ENCODE data around the gene ZBTB8A.

Gene ZBTB8A

GRCh38 chr1:32494196-32494595 lies 45.0 kb upstream of the ZBTB8A start:
- H3F3A ChIP-seq (ENCODE audit: insufficient read depth), result no peaks in the 10 kb centered on the region
- H3K27me3 ChIP-seq (ENCODE audit: low read length), result no peaks in the 10 kb centered on the region
- no peaks in the 10 kb centered on the region for H3K36me3 ChIP-seq (ENCODE audit: low read length)
- H3K4me2 ChIP-seq (ENCODE audit: low read depth, low read length, poor library complexity, severe bottlenecking), result no peak overlapping the region
- no peak overlapping the region for H3K9ac ChIP-seq (ENCODE audit: low read length)
- no peaks in the 10 kb centered on the region for H3K79me2 ChIP-seq (ENCODE audit: insufficient read depth, low read length)
- H3K9me2 ChIP-seq (replicated peaks; ENCODE audit: insufficient read depth, low read length), result no peaks in the 10 kb centered on the region
- no peaks in the 10 kb centered on the region for H4K20me1 ChIP-seq (ENCODE audit: low read depth, low read length)
- no peak overlapping the region for H2AFZ ChIP-seq (ENCODE audit: low read depth, low read length, severe bottlenecking)
- no peak overlapping the region for H3K27ac ChIP-seq (ENCODE audit: low read depth, low read length)
- no peak for TF ChIP-seq EZH2phosphoT487 (conservative IDR thresholded peaks at IDR 0.05; ENCODE audit: low read length)
- TF ChIP-seq CTCF (IDR thresholded peaks at IDR 0.05; ENCODE audit: insufficient read depth, low read length, poor library complexity, severe bottlenecking), result no peak
- no peak overlapping the region for H3K4me3 ChIP-seq (ENCODE audit: insufficient read depth, low read length, poor library complexity, severe bottlenecking)
- no peaks in the 10 kb centered on the region for H3K9me3 ChIP-seq (ENCODE audit: insufficient read depth, low read length)

- TF ChIP-seq CTCF (IDR thresholded peaks at IDR 0.05; ENCODE audit: insufficient read depth, low read length, poor library complexity, severe bottlenecking) (no peak), EZH2phosphoT487 (conservative IDR thresholded peaks at IDR 0.05; ENCODE audit: low read length) (no peak)
- Histone ChIP-seq H3F3A (ENCODE audit: insufficient read depth) (no peaks in the 10 kb centered on the region), H2AFZ (ENCODE audit: low read depth, low read length, severe bottlenecking) (no peak overlapping the region), H3K79me2 (ENCODE audit: insufficient read depth, low read length) (no peaks in the 10 kb centered on the region), H3K36me3 (ENCODE audit: low read length) (no peaks in the 10 kb centered on the region), H3K9me3 (ENCODE audit: insufficient read depth, low read length) (no peaks in the 10 kb centered on the region), H3K4me2 (ENCODE audit: low read depth, low read length, poor library complexity, severe bottlenecking) (no peak overlapping the region), H3K27me3 (ENCODE audit: low read length) (no peaks in the 10 kb centered on the region), H3K4me3 (ENCODE audit: insufficient read depth, low read length, poor library complexity, severe bottlenecking) (no peak overlapping the region), H3K9ac (ENCODE audit: low read length) (no peak overlapping the region), H4K20me1 (ENCODE audit: low read depth, low read length) (no peaks in the 10 kb centered on the region), H3K27ac (ENCODE audit: low read depth, low read length) (no peak overlapping the region), H3K9me2 (replicated peaks; ENCODE audit: insufficient read depth, low read length) (no peaks in the 10 kb centered on the region)
These were observed 44.4 kb upstream of the ZBTB8A start for GRCh38 chr1:32494711-32495337.

GRCh38 chr1:32496127-32496526 lies 43.1 kb upstream of the ZBTB8A start:
- no peak overlapping the region for H3K4me2 ChIP-seq (ENCODE audit: low read depth, low read length, poor library complexity, severe bottlenecking)
- no peak overlapping the region for H3K27ac ChIP-seq (ENCODE audit: low read depth, low read length)
- no peaks in the 10 kb centered on the region for H3K79me2 ChIP-seq (ENCODE audit: insufficient read depth, low read length)
- no peaks in the 10 kb centered on the region for H3F3A ChIP-seq (ENCODE audit: insufficient read depth)
- no peaks in the 10 kb centered on the region for H3K9me2 ChIP-seq (replicated peaks; ENCODE audit: insufficient read depth, low read length)
- no peaks in the 10 kb centered on the region for H4K20me1 ChIP-seq (ENCODE audit: low read depth, low read length)
- no peaks in the 10 kb centered on the region for H3K9me3 ChIP-seq (ENCODE audit: insufficient read depth, low read length)
- no peaks in the 10 kb centered on the region for H3K27me3 ChIP-seq (ENCODE audit: low read length)
- no peak overlapping the region for H3K4me3 ChIP-seq (ENCODE audit: insufficient read depth, low read length, poor library complexity, severe bottlenecking)
- no peak for TF ChIP-seq CTCF (IDR thresholded peaks at IDR 0.05; ENCODE audit: insufficient read depth, low read length, poor library complexity, severe bottlenecking)
- no peak for TF ChIP-seq EZH2phosphoT487 (conservative IDR thresholded peaks at IDR 0.05; ENCODE audit: low read length)
- no peaks in the 10 kb centered on the region for H3K36me3 ChIP-seq (ENCODE audit: low read length)
- no peak overlapping the region for H3K9ac ChIP-seq (ENCODE audit: low read length)
- no peak overlapping the region for H2AFZ ChIP-seq (ENCODE audit: low read depth, low read length, severe bottlenecking)
